ENCODE results near the gene RFX3. TPM values are rescaled to one million over a fixed set of nuclear protein-coding genes. Genes with fewer than 3 reads are reported as not detected.

RFX3 gene
- total RNA-seq, 2 donors from 2014 or later: 27.5 to 28.2 TPM

DNA sequence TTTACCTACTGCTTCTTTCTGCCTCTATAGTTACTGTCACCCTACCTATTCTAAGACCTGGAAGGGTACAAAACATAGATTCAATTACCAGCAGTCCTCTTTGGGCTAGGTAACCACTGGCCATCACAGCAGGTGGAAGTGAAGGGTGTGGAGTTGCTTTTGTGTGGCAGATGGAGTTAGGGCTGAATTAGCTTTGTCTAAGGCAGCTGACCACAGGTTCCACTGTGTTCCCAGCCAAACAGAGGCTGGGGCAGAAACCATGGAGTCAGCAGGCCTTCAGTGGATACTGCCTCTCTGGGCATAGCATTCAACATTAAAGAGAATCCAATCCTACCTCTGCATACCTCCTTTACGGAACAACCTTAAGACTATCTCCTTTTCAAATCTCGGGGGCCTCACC lies 254.2 kb downstream of the RFX3 start:
- TF ChIP-seq, protein P1, sequence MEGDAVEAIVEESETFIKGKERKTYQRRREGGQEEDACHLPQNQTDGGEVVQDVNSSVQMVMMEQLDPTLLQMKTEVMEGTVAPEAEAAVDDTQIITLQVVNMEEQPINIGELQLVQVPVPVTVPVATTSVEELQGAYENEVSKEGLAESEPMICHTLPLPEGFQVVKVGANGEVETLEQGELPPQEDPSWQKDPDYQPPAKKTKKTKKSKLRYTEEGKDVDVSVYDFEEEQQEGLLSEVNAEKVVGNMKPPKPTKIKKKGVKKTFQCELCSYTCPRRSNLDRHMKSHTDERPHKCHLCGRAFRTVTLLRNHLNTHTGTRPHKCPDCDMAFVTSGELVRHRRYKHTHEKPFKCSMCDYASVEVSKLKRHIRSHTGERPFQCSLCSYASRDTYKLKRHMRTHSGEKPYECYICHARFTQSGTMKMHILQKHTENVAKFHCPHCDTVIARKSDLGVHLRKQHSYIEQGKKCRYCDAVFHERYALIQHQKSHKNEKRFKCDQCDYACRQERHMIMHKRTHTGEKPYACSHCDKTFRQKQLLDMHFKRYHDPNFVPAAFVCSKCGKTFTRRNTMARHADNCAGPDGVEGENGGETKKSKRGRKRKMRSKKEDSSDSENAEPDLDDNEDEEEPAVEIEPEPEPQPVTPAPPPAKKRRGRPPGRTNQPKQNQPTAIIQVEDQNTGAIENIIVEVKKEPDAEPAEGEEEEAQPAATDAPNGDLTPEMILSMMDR (conservative IDR thresholded peaks at IDR 0.05): no peak
- no peak overlapping the region for H3K27ac Mint-ChIP-seq
- no peaks in the 10 kb centered on the region for H3K36me3 ChIP-seq (ENCODE audit: control insufficient read depth, insufficient read depth, low read length)
- DNase-seq: peak; percentile 41
- H3K27me3 Mint-ChIP-seq (ENCODE audit: insufficient read depth): no peaks in the 10 kb centered on the region
- H3K9me3 ChIP-seq (ENCODE audit: control insufficient read depth, low read length): no peaks in the 10 kb centered on the region
- no peak overlapping the region for H3K4me3 ChIP-seq (ENCODE audit: low read length)
- H3K4me3 Mint-ChIP-seq: no peak overlapping the region
- no peaks in the 10 kb centered on the region for H3K4me1 Mint-ChIP-seq
- peaks cover 10% of the 10 kb centered on the region for H3K36me3 Mint-ChIP-seq (ENCODE audit: low read depth)
- no peaks in the 10 kb centered on the region for H3K27me3 ChIP-seq (ENCODE audit: control insufficient read depth, insufficient read depth, low read length, poor library complexity, severe bottlenecking)
- no peak overlapping the region for H3K9ac ChIP-seq (ENCODE audit: extremely low read depth, low read length, poor library complexity, severe bottlenecking)
- H3K9me3 Mint-ChIP-seq: no peaks in the 10 kb centered on the region
- 90 to 100% methylated on average over 2 of the region's 2 CpGs for WGBS, 2 experiments (ENCODE audit: insufficient coverage in 1 of 2, insufficient read length in 1 of 2)
- H3K4me1 ChIP-seq (ENCODE audit: control insufficient read depth, insufficient read depth, low read length): no peaks in the 10 kb centered on the region
- no peak overlapping the region for H3K27ac ChIP-seq (ENCODE audit: low read depth, low read length)

DNA sequence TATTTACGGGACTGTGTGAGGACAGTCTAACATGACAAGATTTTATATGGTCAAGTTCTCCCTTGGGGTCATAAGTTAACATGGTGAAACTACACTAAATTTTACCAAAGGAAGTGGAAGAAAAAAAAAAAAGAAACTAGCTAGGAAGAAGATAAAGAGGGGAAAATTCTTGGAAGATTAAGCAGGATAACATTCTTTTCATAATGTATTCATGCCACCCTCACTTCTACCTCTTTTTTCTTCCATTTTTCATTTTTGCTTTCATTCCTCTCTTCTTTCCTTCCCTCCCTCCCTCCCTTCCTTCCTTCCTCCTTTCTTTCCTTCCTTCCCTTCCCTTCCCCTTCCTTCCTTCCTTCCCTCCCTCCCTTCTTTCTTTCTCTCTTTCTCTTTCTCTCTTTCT lies 254.6 kb downstream of the RFX3 start:
- no peak overlapping the region for H3K27ac ChIP-seq (ENCODE audit: low read depth, low read length)
- no peak for DNase-seq
- Mint-ChIP-seq H3K9me3 (no peaks in the 10 kb centered on the region), H3K4me3 (no peak overlapping the region), H3K27ac (no peak overlapping the region), H3K36me3 (ENCODE audit: low read depth) (peaks cover 10% of the 10 kb centered on the region), H3K4me1 (no peaks in the 10 kb centered on the region), H3K27me3 (ENCODE audit: insufficient read depth) (no peaks in the 10 kb centered on the region)
- WGBS, 2 experiments (ENCODE audit: insufficient coverage in 1 of 2, insufficient read length in 1 of 2): 92 to 100% methylated on average over 1 of the region's 1 CpG
- H3K27me3 ChIP-seq (ENCODE audit: control insufficient read depth, insufficient read depth, low read length, poor library complexity, severe bottlenecking): no peaks in the 10 kb centered on the region
- no peaks in the 10 kb centered on the region for H3K36me3 ChIP-seq (ENCODE audit: control insufficient read depth, insufficient read depth, low read length)
- no peaks in the 10 kb centered on the region for H3K9me3 ChIP-seq (ENCODE audit: control insufficient read depth, low read length)
- no peak overlapping the region for H3K4me3 ChIP-seq (ENCODE audit: low read length)
- no peaks in the 10 kb centered on the region for H3K4me1 ChIP-seq (ENCODE audit: control insufficient read depth, insufficient read depth, low read length)
- H3K9ac ChIP-seq (ENCODE audit: extremely low read depth, low read length, poor library complexity, severe bottlenecking): no peak overlapping the region
- TF ChIP-seq, protein P1 (conservative IDR thresholded peaks at IDR 0.05): no peak

DNA sequence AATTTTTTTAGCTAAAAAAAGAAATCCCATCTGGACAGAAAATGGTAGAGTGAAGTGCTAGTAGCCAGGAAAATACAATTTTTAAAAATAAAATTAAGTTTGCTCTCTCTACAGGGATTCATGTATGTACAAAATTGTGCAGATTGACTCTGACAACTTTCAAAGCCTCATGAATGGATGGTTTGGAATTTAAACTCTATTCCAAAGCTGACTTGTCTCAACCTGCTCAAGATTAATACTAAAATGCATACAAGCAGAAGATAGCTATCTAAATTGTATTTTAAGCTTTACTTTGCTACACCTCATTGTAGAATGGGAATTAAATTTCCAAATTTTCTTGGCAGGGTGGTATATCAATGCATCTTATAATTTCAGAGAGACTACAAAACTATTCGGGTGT lies 257.6 kb downstream of the RFX3 start:
- H3K9me3 ChIP-seq (ENCODE audit: control insufficient read depth, low read length): no peaks in the 10 kb centered on the region
- no peaks in the 10 kb centered on the region for H3K4me1 ChIP-seq (ENCODE audit: control insufficient read depth, insufficient read depth, low read length)
- Mint-ChIP-seq H3K9me3 (no peaks in the 10 kb centered on the region), H3K27ac (no peak overlapping the region), H3K4me1 (no peaks in the 10 kb centered on the region), H3K4me3 (no peak overlapping the region), H3K36me3 (ENCODE audit: low read depth) (peaks cover 5% of the 10 kb centered on the region), H3K27me3 (ENCODE audit: insufficient read depth) (no peaks in the 10 kb centered on the region)
- TF ChIP-seq, protein P1 (conservative IDR thresholded peaks at IDR 0.05): no peak
- H3K36me3 ChIP-seq (ENCODE audit: control insufficient read depth, insufficient read depth, low read length): no peaks in the 10 kb centered on the region
- no peak overlapping the region for H3K27ac ChIP-seq (ENCODE audit: low read depth, low read length)
- no peak overlapping the region for H3K4me3 ChIP-seq (ENCODE audit: low read length)
- DNase-seq: no peak
- WGBS, 2 experiments (ENCODE audit: insufficient coverage in 1 of 2, insufficient read length in 1 of 2): 79 to 83% methylated on average over 1 of the region's 1 CpG
- no peak overlapping the region for H3K9ac ChIP-seq (ENCODE audit: extremely low read depth, low read length, poor library complexity, severe bottlenecking)
- H3K27me3 ChIP-seq (ENCODE audit: control insufficient read depth, insufficient read depth, low read length, poor library complexity, severe bottlenecking): no peaks in the 10 kb centered on the region
